Hepatocyte (in vitro differentiated cells): Measurements from ENCODE around the gene BAHCC1.

Source experiments
- EZH2 ChIP-seq: fragments of 200-600 bp; sonication (generic); IDR thresholded peaks from 2 replicates; pipeline ENCODE4 v1.6.1; 2016; ENCODE audit warnings: antibody characterized with exemption, mild to moderate bottlenecking, borderline replicate concordance
- TF ChIP-seq, protein P1 (sequence below): fragments of 200-600 bp; sonication (generic); IDR thresholded peaks from 2 replicates; pipeline ENCODE4 v1.5.1; 2016; ENCODE audit warnings: antibody characterized with exemption, mild to moderate bottlenecking; ENCODE audit not compliant: poor library complexity

DNA sequence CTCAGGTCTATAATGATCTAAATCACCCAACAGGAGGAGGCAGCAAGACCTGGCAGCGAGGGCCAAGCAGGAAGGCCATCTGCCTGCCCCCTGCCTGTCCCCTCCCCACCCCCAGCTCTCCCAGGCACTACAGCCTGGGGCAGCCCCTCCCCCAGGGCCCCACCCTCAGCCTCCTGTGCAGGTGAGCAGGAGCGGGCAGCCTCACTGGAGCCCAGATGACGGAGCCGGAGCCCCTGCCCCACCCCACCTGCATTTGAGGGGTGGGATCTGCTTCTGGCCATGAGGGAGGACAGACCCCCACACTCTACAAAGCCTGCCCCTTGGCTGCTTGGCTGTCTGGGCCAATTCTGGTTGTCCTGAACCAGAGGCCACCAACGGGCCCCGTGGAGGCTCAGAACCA, 12.4 kb upstream of the BAHCC1 start:
- TF ChIP-seq, protein P1, sequence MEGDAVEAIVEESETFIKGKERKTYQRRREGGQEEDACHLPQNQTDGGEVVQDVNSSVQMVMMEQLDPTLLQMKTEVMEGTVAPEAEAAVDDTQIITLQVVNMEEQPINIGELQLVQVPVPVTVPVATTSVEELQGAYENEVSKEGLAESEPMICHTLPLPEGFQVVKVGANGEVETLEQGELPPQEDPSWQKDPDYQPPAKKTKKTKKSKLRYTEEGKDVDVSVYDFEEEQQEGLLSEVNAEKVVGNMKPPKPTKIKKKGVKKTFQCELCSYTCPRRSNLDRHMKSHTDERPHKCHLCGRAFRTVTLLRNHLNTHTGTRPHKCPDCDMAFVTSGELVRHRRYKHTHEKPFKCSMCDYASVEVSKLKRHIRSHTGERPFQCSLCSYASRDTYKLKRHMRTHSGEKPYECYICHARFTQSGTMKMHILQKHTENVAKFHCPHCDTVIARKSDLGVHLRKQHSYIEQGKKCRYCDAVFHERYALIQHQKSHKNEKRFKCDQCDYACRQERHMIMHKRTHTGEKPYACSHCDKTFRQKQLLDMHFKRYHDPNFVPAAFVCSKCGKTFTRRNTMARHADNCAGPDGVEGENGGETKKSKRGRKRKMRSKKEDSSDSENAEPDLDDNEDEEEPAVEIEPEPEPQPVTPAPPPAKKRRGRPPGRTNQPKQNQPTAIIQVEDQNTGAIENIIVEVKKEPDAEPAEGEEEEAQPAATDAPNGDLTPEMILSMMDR: no peak
- TF ChIP-seq EZH2: no peak
